Right kidney (tissue), 1 donor: ENCODE measurements around the gene LHB.
A peak's percentile ranks its signal among the peaks of the same experiment; 100 is the strongest.

Experiments used
- DNase-seq: peaks from one replicate; pipeline ENCODE4 v3.0.0-alpha.2; 2016

LHB gene

DNA sequence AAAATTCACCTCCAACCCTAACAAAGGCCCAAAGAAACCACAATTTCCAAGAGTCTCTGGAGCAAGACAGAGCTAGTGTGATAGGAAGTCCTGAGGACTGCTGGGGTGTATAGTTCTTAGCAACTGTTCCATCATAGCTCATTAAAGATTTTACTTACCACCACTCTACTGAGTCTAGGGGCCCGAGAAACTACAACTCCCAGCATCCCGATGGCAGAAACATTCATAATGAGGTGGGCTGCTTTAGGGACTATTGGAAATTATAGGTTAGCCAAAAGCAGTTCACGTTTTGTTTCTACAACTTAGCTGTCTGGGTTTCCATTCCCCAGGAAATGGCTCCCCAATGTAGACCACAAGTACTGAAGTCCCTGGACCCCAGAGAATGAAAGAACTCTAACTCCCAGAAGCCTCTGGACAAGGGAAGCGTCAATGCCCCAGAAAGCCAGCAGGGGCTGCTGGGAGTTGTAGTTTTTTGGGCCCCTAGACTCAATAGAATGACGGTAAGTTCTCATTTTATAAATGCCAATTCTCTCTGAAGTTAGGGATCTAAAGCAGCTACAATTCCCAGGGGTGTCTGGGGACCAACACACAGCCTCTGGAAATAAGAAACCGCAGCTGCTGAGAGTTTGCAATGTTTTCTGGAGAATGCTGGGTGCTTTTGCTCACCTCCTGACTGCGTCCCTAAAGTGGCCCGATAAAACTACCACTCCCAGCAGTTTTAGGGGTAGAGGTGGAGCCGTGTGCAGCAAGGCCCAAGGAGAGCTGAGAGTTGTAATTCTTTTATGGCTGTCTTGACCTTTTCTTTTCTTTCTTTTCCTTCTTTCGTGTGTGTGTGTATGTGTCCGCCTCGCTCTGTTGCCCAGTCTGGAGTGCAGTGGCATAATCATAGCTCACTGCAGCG is 40.7 kb downstream of the LHB start:
- no peak for DNase-seq

DNA sequence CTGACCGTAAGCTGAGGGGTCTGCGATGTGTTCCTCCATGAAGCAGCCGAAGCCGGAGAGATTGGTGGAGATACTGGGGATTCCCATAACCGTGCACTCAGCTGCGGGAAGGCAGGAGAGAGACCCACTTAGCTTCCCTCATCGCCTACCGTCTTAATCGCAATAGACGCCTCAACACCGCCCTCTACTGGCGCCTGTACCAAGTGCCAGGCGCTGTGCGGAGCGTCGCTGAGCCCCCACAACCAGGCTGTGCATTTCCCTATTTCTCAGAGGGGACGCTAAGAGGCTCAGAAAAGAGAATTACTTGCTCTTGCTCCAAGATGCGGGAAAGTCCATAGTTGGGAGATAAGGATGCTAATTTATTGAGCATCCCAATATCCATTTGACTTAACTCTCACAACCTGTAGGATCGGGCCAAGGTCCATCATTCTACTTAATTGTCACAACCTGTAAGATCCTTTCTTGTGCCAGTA is 45.9 kb downstream of the LHB start:
- DNase-seq = peak; percentile 69

DNA sequence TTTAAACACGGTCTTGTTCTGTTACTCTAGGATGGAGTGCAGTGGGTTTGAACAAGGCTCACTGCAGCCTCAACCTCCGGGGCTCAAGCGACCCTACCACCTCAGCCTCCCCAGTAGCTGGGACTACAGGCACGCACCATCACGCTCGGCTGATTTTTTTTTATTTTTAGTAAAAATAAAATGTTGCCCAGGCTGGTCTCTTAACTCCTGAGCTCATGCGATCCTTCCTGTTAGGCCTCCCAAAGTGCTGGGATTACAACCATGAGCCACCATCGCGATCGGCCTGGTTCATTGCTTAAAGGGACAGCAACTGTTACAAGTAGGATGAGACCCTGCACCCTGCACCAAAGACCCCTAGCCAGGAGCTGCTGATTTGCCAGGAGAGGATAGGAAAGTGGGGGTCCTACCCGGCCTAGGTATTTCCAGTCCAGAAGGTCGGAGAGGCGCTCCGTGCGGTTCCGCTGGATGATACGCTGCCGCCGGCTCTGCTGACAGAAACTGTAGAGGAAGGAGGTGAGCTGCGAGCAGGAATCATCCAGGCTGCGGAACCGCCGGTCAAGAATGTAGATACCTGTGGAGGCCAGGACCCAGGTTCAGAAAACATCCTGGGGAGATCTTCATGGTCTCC is 46.6 kb downstream of the LHB start:
- no peak for DNase-seq

DNA sequence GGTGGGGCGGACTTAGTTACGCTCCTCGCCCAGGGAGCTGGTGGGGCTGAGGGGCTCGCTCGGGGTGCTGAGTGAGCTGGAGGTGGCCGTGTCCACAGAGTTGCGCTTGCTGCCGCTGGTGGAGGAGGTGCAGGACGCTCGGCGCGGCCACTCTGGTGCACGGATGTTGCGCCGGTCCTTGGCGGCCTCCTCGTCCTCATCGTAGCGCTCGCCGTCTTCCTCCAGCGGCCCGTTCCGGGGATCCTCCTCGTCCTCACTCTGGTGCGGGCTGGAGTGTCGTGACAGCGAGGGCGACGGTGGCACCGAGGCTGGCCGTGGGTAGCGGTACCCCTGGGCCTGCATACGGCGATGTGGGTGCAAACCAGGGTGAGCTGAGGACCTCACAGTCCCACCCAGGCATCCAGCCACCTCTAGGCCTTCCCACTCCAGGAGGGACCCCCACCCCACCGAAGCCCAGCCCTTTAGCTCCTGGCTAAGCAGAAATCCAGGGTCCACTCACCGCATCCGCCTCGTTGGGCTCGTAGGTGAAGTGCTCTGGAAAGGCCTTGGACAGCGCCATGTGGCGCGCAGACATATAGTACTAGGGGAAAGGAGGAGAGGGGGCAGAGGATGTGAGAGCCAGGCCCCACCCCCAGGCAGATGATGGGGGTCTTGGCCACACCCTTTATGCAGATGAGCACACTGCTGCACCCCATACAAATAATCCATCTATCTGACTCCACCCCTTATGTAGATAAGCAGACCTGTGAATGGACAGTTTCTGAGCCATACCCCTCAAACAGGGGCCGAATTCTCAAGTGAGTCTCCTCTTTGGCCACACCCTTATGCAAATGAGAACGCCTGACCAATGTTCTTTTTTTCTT is 47.4 kb downstream of the LHB start:
- DNase-seq = no peak

DNA sequence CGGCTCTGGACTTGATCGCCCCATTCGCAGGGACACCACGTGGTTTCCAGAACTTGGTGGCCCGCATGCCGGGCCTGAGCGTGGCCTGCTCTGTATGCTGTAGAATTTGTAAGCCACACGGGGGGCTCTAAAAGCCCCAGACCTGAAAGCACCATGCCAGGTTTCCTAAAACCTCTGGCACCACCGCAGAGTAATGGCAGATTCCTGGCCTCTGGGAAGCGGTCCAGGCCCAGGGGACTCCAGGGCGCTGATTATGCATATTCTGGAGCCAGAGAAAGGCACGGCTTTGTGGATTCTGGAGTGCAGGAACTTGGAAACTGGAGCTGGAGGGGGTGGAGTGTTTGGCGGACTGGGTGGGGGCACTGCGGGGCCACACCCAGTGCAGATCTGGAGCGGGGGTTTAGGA is 48.1 kb downstream of the LHB start:
- no peak for DNase-seq

DNA sequence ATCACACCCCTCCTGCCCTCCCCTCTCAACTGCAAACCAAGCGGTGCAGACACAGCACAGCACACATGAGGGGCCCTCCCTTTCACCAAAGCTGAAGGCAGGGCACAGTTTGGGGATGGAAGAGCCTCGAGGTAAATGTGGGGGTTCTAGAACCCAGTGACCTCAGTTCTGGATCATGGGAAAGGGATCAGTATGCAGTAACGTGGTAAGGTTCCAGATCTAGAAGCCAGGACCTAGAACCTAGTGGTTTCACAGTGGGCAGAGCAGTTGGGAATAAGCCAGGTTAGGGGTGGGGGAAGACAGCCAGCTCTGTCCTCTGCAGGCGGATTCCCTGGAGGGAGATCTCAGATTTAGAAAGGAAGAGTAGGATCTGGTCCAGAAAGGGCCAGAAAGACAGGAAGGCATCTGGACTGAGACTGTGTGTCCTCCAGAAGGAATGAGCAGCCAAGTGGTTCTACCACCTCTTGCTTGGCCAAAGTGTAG is 48.7 kb downstream of the LHB start:
- DNase-seq = no peak

DNA sequence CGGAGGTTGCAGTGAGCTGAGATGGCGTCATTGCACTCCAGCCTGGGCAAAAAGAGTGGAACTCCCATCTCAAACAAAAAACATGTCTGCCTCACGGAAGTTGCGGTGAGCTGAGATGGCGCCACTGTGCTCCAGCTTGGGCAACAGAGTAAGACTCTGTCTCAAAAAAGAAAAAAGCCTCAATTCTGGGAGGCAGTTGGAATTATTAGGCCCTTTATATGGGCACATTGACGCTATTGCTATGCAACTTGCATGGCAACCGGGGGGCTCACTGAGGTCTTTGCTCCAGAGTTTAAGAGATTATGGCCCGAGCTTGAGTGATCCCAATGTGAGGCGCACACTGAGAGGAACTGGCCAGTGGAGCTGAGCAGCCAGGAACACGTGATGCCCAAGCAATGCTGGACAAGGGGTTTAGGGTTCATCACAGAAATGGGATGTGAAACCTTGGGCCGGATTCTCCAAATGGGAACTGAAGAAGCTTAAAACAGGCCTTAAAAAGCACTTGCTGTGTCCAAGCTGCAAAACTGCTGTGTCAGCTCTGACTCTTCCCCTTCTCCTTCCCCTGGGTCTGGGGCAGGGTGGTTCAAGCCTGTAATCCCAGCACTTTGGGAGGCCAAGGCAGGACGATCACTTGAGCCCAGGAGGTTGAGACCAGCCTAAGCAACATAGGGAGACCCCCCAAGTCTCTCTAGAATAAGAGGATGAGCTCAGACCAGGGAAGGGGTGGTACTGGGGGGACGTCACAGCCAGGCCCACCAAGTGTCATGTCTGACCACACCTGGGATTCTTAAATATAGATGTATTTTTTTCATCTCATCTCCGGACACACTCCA is 49.3 kb downstream of the LHB start:
- no peak for DNase-seq

DNA sequence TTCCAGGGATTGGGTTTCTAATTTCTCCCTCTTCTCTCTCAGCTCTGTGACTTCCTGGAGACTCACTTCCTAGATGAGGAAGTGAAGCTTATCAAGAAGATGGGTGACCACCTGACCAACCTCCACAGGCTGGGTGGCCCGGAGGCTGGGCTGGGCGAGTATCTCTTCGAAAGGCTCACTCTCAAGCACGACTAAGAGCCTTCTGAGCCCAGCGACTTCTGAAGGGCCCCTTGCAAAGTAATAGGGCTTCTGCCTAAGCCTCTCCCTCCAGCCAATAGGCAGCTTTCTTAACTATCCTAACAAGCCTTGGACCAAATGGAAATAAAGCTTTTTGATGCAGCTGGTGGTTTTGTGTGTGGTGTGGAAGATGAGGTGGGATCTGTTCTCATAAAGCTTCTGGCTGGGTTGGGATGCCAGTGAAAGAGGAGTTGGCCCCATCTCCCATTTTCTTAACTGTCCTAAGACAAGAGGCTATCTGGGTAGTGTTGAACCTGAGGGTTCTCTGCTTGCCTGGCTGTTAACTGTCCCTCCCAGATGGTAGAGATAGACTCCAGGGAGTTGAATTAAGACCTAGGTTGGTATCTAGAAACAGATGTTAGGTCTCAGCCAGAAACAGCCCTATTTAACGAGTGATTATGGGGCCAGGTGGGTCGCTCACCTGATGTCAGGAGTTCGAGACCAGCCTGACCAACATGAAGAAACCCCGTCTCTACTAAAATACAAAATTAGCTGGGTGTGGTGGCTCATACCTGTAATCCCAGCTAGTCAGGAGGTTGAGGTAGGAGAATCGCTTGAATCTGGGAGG is 50.1 kb downstream of the LHB start:
- DNase-seq = no peak
